ENCODE measurements around the gene POU5F1.
"Not testable (repeated sequence)": the region's sequence is repeated elsewhere in the genome, so short reads cannot be mapped to it uniquely, and the experiment has no call there.

POU5F1 gene

DNA sequence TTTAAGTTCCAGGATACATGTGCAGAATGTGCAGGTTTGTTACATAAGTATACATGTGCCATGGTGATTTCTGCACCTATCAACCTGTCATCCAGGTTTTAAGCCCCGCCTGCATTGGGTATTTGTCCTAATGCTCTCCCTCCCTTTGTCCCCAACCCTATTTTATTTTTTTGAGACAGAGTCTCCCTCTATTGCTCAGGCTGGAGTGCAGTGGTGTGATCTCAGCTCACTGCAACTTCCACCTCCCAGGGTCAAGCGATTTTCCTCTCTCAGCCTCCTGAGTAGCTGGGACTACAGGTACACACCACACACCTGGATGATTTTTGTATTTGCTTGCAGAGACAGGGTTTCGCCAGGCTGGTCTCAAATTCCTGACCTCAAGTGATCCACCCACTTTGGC lies 18.7 kb upstream of the POU5F1 start:
- not testable (repeated sequence) for DNase-seq

DNA sequence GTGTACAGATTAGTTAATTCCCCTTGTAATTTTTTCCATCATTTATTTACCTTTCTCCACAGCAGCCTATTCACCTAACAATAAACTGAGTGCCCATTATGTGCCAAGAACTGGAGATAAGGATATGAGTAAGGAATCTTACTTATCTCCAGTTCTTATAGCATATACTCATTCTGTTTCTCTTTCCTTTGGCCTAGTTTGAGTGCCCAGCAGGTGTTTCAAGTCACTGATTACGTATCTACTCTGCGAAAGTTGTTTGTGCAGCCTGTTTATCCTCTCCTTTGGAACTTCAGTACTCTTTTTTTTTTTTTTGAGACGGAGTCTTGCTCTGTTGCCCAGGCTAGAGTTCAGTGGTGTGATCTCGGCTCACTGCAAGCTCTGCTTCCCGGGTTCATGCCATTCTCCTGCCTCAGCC lies 17.3 kb upstream of the POU5F1 start:
- no peak for DNase-seq

DNA sequence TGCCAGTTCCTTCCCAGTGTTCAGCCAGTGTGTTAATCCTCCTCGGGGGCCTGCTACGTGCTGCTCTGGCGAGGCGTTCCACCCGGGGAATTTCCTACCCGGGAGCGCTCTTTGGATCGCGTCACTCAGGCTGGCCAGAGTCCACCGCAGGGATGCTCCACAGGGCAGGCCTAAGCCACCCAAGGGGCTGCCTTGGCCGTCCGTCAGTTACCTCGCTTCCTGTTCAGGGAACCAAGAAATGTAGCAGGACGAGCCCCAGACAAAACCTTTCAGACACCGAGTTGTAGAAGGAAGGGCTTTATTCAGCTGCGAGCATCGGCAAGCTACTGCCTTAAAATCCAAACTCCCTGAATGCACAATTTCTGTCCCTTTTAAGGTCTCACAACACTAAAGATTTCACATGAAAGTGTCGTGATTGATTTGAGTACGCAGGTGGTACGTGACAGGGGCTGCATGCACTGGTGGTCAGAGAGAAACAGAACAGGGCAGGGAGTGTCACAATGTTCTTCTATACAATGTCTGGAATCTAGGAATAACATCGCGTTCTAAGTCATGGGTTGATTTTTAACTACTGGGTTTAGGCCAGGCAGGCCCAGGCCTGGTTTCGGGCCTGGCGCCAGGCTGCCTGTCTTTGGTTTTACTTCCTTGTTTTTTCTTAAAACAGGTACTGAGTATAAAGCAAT lies 15.7 kb upstream of the POU5F1 start:
- no peak for DNase-seq

DNA sequence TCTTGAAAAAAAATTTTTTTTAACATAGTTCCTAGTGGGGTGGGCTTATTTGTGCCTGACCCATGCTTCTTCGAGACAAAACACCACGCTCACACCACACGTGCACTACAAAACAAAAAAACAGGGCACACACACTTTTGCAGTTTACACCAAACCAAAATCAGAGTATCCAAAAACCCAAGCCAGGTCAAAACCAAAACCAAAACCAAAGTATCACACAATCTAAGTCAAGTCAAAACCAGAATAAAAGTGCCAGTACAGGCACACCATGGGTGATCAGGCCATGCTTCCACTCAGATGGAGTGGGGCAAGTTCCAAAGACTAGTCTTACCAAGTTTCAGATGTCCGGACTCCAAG lies 15.2 kb upstream of the POU5F1 start:
- DNase-seq = not testable (repeated sequence)

DNA sequence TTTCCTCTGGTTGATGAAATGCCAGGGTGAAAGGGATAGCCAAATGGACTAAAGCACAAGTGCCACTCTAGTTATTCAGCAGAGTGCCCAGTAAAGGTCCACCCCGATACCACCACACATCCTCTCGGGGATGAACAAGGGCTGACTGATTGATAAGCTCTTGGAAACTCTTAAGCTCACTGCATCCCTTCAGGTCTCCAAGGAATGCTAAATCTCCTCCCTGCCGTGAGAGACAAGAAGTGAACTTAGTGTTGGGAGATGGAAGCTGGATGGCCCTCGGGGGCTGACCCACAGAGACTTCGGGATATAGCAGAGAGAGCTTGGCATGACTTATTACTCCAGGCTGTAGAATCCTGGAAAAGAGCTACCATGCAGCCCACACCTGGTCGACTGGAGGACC lies 13.4 kb upstream of the POU5F1 start:
- DNase-seq = not testable (repeated sequence)

DNA sequence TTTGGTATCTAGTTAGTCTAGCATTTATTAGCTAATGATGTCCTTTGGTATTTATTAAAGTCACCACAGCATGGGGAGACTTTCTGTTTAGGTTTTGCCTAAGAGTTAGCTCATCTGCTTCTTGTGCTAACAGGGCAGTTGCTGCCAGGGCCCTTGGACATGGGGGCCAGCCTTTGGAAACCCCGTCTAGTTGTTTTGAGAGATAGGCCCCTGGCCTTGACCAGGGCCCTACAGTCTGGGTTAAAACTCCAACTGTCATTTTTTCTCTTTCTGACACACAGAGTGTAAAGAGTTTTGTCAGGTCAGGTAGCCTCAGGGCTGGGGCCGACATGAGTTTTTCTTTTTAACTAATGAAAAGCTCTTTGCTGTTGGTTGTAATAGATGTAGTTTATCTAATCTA lies 12.8 kb upstream of the POU5F1 start:
- DNase-seq = not testable (repeated sequence)

DNA sequence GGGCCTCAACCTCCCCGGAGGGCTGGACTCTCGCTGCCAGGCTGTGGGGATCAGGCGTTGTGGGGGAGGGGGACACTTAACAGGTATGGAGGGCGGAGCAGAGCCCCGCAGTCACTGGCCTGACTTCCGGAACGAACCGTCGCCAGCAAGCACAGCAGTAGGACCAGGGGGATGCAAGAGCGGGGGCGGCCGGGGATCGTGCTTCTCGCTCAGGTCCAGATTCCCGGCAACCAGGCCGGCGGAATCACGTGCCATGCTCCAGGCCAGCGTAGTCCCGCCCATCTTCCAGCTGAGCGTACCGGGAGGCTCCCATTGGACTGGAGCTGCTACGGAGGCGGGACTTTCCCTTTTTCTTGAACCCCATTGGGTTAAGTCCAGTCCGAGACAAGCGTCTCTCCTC lies 10.0 kb upstream of the POU5F1 start:
- no peak for DNase-seq

DNA sequence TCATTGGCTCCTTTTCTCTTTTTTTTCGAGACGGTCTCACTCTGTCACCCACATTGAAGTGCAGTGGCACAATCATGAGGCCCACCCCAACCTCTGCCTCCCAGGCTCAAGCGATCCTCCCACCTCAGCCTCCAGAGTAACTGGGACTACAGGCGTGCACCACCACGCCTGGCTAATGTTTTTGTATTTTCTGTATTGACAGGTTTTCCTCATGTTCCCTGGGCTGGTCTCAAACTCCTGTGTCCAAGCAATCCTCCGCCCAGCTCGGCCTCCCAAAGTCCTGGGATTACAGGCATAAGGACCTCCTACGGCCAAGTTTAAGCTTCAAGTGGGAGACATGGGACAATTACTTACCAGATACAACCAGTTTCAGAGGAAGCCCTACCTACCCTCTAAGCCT lies 9.4 kb upstream of the POU5F1 start:
- no peak for DNase-seq

DNA sequence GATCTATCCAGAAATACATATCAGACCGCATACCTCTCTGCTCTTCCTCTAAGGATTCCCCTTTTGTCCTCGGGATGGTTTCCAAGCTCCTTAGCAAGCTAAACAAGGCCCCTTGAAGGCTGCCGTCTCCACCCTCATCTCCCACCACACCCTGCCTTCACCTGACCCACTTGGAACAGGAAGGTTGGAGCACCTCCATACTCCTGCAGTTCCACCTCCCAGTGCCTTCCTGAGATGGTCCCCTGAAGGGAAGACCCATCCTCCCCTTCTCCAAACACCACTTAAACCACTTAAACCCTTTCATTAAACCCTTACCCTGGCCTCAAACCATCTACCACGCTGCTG lies 8.5 kb upstream of the POU5F1 start:
- no peak for DNase-seq

DNA sequence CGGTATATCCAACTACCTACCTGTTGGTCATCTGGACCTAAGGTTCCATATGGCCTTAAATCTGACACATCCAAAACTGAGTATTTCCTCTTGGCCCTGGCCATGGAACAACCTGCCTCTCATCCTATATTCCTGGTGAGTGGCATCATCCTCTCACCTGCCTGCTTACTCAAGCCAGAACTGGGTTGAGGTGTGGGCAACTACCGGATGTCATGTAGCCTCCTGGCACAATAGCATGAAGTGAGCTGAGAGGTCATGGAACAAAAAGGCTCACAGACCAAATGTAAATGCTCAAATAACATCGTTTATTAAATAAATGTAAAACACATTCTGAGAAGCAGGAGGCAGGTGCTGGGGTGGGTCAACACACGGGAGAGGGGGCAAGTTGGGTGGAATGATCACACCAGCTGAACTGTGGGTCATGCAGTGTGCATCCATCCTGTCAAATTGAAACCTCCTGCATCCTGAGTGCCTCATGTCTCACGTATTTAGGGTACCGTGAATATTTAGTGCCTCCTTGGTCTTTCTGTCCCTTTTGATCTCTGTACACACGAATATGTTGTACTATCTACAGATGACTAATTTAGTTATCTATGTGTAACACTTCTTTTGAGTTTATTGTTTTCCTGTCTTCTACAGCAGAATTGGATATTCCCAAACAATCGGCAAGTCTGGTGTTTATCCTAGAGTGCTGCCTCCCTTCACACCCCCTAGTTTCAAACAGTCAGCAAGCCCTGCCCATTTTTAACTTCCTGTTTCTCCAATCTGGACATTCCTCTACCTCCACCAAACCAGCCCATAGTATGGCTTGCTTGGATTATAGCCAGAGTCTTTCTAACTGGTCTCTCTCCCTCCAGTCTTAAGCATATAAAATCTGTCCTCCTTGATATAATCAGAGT lies 7.9 kb upstream of the POU5F1 start:
- no peak for DNase-seq

DNA sequence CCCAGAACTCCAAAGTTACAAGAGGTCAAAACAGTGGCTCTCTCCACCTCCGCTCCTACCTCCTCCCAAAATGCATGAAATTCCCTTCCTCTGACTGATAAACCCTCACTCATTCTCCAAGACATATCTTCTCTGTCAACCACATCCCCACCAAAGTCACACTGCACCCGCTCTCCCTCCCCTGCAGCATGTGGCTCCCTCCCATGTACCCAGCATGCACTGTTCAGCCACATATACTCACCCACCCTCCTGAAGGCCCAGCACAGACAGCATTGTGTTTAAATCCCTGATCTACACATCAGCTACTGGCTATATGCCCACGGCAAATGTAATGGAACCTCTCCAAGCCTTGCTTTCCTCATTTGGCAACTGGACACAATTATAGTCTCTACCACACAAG lies 5.5 kb upstream of the POU5F1 start:
- no peak for DNase-seq

DNA sequence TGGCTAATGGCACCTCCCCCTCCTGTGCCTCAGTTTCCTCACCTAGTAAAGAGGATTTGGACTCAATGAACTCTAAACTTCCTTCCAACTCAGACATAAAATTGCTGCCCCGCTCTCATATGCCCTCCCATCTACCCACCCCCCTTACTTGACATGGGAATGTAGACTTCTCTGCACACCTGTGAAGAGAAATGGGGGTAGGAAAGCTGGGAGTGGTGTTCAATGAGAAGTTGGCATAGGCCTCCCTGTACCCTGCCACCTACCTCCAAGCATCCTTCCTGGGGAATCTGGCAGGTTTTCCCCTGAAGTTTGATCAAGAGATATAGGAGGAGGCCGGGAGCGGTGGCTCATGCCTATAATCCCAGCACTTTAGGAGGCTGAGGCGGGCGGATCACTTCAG lies 3.9 kb upstream of the POU5F1 start:
- DNase-seq = no peak

DNA sequence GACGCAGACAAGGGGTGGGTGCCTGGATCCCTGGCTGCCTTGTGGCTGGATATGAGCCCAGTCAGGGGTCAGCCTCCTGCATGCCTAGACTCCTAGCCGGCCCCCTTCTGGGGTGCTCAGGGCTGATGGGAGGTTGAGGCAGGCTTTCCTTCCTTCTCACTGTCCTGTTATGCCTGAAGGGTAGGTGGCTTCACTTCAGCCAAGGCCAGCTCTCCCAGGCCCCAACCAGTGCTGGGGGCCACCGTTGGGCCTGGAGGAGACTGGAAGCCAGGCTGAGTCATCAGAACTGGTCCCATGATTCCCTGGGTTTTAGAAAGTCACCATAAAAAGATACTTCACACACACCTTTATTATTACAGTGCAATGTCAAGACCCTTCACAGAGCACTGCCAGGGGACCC lies 2.9 kb upstream of the POU5F1 start:
- DNase-seq = no peak

DNA sequence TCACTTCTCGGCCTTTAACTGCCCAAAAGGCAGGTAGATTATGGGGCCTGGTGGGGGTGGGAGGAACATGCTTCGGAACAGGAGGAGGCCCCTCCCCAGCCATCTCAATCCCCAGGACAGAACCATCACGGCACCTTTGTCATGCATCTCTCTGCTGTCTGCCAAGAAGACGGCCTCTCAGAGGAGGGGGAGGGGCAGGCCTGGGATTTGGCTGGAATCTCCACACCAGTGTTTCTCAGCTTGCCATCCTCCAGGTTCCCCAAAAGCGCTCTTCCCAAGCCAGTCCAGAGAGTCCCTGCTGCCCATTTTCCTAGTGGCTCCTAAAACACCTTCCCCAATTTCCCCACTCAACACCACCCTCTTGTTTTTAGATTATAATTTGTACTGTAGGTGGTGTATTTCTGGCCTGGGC lies 2.5 kb upstream of the POU5F1 start:
- no peak for DNase-seq

DNA sequence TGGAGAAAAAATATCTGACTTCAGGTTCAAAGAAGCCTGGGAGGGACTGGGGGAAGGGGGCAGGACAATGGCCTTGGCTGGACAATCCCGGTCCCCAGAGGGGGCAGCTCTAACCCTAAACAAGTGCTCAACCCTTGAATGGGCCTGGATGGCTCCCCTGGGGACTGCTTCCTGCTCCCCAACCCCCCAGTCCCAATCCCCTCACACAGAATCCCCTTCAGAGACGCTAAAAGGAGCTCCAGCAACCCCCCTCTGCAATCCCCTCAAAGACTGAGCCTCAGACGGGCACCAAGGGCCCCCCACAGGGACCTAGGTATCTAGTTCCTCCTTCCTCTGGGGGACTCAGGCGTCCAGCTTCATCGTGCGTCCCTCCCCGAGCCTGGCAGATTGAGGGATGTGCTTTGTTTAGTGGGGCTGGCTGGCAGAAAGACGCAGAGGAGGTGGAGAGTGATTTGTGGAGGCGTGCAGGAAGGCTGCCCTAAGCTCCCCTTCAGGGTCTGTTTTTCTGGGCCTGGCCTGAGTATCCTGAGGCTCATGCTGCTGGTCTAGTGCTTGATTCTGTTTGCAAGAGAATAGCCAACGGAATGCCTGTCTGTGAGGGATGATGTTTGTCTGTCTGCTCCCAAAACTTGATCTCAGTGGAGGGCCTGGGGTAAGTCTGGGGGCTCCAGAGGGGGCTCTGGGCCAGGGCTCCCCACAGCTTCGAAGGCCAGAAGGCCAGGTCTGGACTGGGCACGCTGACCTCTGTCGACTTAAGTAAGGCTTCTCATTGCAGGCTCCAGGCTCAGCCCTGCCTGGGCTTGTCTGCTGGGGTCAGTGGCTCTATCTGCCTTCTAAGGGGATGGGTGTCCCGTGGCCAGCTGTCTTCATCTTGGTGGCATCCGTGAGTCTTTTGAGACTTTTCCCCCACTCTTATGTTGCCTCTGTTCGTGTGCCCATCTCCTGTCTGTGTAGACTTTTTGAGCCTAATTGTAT lies 1.7 kb upstream of the POU5F1 start:
- DNase-seq = no peak

DNA sequence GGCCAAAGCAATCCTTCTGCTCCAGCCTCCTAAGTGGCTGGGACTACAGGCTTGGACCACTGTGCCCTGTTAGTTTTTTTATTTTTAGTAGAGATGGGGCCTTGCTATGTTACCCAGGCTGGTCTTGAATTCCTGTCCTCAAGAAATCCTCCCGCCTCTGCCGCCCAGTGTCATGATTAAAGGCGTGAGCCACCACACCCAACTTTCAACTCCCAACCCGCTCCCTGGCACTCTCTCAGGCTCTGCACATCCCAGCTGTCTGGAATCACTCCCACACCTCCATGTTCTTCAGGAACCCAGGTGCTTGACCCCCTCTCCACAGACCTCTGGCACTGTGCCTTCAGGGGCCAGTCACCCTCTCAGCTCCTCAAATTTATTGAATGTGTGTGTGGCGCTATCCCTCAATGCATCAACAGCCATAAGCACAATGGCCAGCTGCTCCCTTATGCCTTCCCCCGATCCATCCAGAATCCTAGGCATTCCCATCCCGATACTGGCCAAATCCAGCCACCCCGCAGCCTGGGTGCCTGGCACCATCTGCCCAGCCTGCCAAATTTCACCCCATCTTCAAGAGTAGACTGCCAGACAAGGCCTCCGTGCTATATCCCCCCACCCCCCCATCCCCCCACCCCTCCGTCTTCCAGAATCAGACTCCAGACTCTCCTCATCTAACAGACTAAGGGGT lies 647 bp upstream of the POU5F1 start:
- no peak for DNase-seq

DNA sequence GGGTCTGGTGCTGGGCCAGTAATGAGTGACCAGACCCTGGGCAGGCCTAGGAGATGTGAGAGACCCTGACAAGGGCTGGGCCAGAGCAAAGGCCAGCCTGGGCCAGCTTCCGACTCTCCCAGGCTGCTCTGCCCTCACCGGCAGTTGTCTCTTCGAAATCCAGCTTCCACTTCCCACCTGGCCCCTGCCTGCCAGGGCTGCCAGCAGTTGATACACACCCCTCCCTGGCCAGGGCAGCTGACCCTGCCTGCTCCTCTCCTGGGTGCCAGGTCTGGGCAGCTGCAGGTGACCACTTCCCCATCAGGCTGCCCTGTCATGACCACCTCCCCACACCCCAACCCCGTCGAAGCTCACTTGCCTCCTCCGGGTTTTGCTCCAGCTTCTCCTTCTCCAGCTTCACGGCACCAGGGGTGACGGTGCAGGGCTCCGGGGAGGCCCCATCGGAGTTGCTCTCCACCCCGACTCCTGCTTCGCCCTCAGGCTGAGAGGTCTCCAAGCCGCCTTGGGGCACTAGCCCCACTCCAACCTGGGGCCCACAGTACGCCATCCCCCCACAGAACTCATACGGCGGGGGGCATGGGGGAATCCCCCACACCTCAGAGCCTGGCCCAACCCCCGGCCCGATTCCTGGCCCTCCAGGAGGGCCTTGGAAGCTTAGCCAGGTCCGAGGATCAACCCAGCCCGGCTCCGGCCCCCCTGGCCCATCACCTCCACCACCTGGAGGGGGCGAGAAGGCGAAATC lies 453 bp downstream of the POU5F1 start:
- not testable (repeated sequence) for DNase-seq

DNA sequence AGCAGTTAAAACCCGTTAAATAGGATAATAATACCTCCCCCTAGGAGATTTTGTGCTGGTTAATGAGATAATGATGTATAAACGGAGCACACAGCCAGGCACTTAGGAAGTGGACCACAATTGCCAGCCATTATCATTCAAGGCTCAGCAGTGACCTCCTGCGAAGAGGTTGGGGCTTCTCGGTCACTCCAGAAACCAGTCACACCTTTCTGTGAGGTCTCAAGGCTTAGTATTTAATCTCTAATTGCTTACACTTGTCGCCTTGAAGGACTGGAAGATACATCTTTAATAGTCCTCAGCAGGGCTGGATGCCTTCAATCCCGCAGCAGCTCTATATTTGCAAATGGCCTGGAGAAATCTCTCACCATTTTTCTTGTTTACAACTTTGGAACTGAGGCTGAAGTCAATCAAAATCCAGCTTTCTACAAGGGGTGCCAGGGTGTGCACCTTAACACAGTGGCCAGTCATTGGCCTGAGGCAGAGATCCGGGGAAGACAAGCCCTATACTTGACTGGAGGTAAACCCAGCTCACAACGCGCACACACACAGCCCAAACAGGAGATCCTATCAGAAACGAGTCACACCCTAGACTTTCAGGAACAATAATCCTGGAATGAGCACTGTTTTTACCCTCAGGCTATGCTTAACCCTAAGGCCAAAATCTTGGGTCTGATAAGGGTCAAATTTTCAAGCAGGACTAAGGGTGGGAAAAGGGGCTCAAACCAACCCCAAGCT lies 1.2 kb downstream of the POU5F1 start:
- DNase-seq = no peak

DNA sequence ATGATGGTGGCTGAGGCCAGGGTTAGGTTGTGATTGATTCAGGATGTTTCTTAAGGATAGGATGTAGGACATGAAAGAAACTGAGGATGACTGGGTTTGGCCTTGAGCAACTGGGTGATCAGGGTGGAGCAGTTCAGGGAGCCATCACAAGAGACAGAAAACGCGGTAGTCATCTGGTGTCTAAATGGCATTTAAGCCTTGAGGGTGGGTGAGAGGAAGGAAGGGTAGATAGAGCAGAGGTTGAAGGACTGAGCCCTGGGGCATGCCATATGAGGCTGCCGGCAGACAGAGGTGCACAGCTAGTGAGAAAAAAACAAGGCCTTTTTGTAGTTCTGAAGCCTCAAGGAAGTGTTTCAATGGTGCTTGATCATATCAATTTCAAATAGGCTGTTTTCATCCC lies 1.9 kb downstream of the POU5F1 start:
- DNase-seq = no peak

DNA sequence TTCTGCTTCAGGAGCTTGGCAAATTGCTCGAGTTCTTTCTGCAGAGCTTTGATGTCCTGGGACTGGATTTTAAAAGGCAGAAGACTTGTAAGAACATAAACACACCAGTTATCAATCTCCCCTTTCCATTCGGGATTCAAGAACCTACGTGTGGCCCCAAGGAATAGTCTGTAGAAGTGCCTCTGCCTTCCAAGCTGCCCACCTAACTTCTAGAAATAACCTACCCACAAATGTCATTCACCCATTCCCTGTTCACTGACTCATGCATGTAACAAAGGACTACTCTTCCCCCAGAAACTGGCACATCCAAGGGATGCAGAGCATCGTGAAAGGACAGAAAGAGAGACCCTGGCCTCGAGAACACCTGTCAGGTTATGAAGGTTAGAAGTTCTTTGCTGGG lies 4.5 kb downstream of the POU5F1 start:
- DNase-seq = no peak
